ENCODE measurements around the gene NCAPG2. TPM values are rescaled to one million over a fixed set of nuclear protein-coding genes. Genes with fewer than 3 reads are reported as not detected.
"Not testable (repeated sequence)": the region's sequence is repeated elsewhere in the genome, so short reads cannot be mapped to it uniquely, and the experiment has no call there.

NCAPG2 gene
- total RNA-seq, 6 experiments from 2014 or later, result 2.7 to 4.8 (median 4.2) TPM

DNA sequence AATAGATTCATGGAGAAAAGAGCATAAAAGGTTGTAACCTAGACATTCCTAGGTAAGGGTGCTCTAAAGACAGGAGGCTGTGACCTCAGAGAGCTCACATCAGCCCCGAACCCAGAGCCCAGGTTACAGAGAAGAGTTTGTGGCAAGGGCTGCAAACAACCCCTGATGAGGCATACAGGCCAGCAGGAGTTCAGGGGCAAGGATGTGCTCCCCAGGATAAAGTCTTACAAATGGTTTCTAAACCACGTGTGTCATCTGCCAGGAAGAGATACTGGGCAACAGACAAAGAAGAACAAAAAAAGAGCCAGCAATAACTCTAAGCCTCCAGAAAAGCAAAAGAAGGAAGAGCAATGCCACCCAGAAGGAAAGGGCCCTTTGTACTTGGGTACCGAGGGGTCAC, 27.7 kb downstream of the NCAPG2 start:
- WGBS (ENCODE audit: insufficient coverage, low coverage, low lambda C conversion rate, missing lambda C conversion rate), result 83% methylated on average over 3 of the region's 3 CpGs
- TF ChIP-seq POLR2A (IDR thresholded peaks at IDR 0.05), result no peak
- TF ChIP-seq, protein P1, sequence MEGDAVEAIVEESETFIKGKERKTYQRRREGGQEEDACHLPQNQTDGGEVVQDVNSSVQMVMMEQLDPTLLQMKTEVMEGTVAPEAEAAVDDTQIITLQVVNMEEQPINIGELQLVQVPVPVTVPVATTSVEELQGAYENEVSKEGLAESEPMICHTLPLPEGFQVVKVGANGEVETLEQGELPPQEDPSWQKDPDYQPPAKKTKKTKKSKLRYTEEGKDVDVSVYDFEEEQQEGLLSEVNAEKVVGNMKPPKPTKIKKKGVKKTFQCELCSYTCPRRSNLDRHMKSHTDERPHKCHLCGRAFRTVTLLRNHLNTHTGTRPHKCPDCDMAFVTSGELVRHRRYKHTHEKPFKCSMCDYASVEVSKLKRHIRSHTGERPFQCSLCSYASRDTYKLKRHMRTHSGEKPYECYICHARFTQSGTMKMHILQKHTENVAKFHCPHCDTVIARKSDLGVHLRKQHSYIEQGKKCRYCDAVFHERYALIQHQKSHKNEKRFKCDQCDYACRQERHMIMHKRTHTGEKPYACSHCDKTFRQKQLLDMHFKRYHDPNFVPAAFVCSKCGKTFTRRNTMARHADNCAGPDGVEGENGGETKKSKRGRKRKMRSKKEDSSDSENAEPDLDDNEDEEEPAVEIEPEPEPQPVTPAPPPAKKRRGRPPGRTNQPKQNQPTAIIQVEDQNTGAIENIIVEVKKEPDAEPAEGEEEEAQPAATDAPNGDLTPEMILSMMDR (IDR thresholded peaks at IDR 0.05), result no peak
- intact Hi-C loops (cut with DNase I), result no loop called here

GRCh38 chr7:158676171-158676840, 28.3 kb downstream of the NCAPG2 start:
- no peak overlapping the region for H3K27ac ChIP-seq
- H3K4me3 ChIP-seq, result no peak overlapping the region
- H3K4me1 ChIP-seq, result no peaks in the 10 kb centered on the region
- ATAC-seq (no peak), DNase-seq (no peak)
- H3K27me3 ChIP-seq, result no peaks in the 10 kb centered on the region
- TF ChIP-seq, protein P1 (IDR thresholded peaks at IDR 0.05), result no peak
- TF ChIP-seq POLR2A (IDR thresholded peaks at IDR 0.05), result no peak
- no peaks in the 10 kb centered on the region for H3K36me3 ChIP-seq
- H3K9me3 ChIP-seq, result no peaks in the 10 kb centered on the region
- intact Hi-C loops (cut with DNase I), result no loop called here
- 91% methylated on average over 7 of the region's 7 CpGs for WGBS (ENCODE audit: insufficient coverage, low coverage, low lambda C conversion rate, missing lambda C conversion rate)

More for the DNA sequence above, 27.7 kb downstream of the NCAPG2 start:
- Histone ChIP-seq H3K36me3 (no peaks in the 10 kb centered on the region), H3K4me3 (no peak overlapping the region), H3K27me3 (no peaks in the 10 kb centered on the region), H3K4me1 (no peaks in the 10 kb centered on the region), H3K9me3 (no peaks in the 10 kb centered on the region), H3K27ac (no peak overlapping the region)
- DNase-seq (no peak), ATAC-seq (no peak)

DNA sequence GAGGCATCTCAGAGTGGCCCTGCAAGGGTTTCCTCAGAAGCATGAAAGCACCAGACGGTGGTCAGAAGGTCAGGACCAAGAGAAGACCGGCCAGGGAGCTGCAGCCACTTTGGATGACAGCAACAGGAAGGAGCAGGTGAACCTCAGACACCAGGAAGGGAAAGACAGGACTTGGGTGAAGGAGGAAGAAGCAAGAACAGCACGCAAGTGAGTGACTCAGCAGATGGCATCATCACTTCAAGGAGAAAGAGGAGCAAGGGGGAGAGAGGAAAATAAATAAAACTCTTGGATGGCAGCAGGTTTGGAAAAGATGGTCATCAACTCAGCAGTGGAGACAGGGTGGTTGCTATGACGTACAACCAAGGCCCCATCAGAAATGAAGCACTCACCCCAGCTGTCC, 31.6 kb downstream of the NCAPG2 start:
- TF ChIP-seq, protein P1 (IDR thresholded peaks at IDR 0.05), result no peak
- no peak for TF ChIP-seq POLR2A (IDR thresholded peaks at IDR 0.05)
- no peak for ATAC-seq
- Histone ChIP-seq H3K4me1 (no peaks in the 10 kb centered on the region), H3K36me3 (no peaks in the 10 kb centered on the region), H3K4me3 (no peak overlapping the region), H3K27me3 (no peaks in the 10 kb centered on the region), H3K27ac (no peak overlapping the region), H3K9me3 (no peaks in the 10 kb centered on the region)
- DNase-seq, result no peak
- intact Hi-C loops (cut with DNase I), result no loop called here
- WGBS (ENCODE audit: insufficient coverage, low coverage, low lambda C conversion rate, missing lambda C conversion rate), result 70% methylated on average over 2 of the region's 4 CpGs

GRCh38 chr7:158668086-158668485, 36.5 kb downstream of the NCAPG2 start:
- H3K27me3 ChIP-seq; H3K9me3 ChIP-seq; H3K4me3 ChIP-seq; H3K27ac ChIP-seq; H3K4me1 ChIP-seq; H3K36me3 ChIP-seq; DNase-seq; ATAC-seq; intact Hi-C loops (cut with DNase I): not testable (repeated sequence)
- WGBS (ENCODE audit: insufficient coverage, low coverage, low lambda C conversion rate, missing lambda C conversion rate), result 98% methylated on average over 8 of the region's 8 CpGs

- H3K36me3 ChIP-seq; H3K4me3 ChIP-seq; H3K27me3 ChIP-seq; ATAC-seq; H3K27ac ChIP-seq; DNase-seq; H3K4me1 ChIP-seq; intact Hi-C loops (cut with DNase I); H3K9me3 ChIP-seq: not testable (repeated sequence)
- 98% methylated on average over 13 of the region's 24 CpGs for WGBS (ENCODE audit: insufficient coverage, low coverage, low lambda C conversion rate, missing lambda C conversion rate)
Measured at GRCh38 chr7:158666966-158667678, 37.5 kb downstream of the NCAPG2 start.
